ENCODE data around the gene RAB3IP.

RAB3IP gene

GRCh38 chr12:69738351-69739286 is at the start of gene RAB3IP:
Gene RAB3IP (plus strand): TSS chr12:69738860. CDS start chr12:69755409, 16,549 bp downstream.
- DNase-seq = peak; percentile 18

- no peak for DNase-seq
Measured at GRCh38 chr12:69689638-69690037, 49.0 kb upstream of the RAB3IP start.

- DNase-seq = no peak
Measured at GRCh38 chr12:69694123-69694522, 44.5 kb upstream of the RAB3IP start.

GRCh38 chr12:69698054-69698453 is 40.6 kb upstream of the RAB3IP start:
- DNase-seq = no peak

- DNase-seq = peak; percentile 23
Measured at GRCh38 chr12:69698769-69699540, 39.7 kb upstream of the RAB3IP start, which contains the start of gene BEST3. Gene BEST3 (minus strand): TSS chr12:69699303. CDS start chr12:69697798, 1,505 bp downstream.

GRCh38 chr12:69701826-69702225 is 36.8 kb upstream of the RAB3IP start:
- no peak for DNase-seq

GRCh38 chr12:69703146-69703642 is 35.5 kb upstream of the RAB3IP start:
- DNase-seq = no peak

GRCh38 chr12:69704357-69704756 is 34.3 kb upstream of the RAB3IP start:
- DNase-seq = no peak

- DNase-seq = no peak
Measured at GRCh38 chr12:69708649-69709048, 30.0 kb upstream of the RAB3IP start.

- DNase-seq = no peak
Measured at GRCh38 chr12:69712826-69713225, 25.8 kb upstream of the RAB3IP start.

- no peak for DNase-seq
Measured at GRCh38 chr12:69714542-69714941, 24.1 kb upstream of the RAB3IP start.

- no peak for DNase-seq
Measured at GRCh38 chr12:69719336-69720316, 19.0 kb upstream of the RAB3IP start.

- DNase-seq = no peak
Measured at GRCh38 chr12:69720750-69721149, 17.9 kb upstream of the RAB3IP start.

GRCh38 chr12:69726922-69727321 is 11.7 kb upstream of the RAB3IP start:
- DNase-seq = no peak

GRCh38 chr12:69732088-69732487 is 6.6 kb upstream of the RAB3IP start:
- no peak for DNase-seq

GRCh38 chr12:69733638-69734037 is 5.0 kb upstream of the RAB3IP start:
- DNase-seq = no peak

GRCh38 chr12:69739287-69740191 is 879 bp downstream of the RAB3IP start:
- DNase-seq = peak; percentile 4

- DNase-seq = no peak
Measured at GRCh38 chr12:69744109-69744508, 5.4 kb downstream of the RAB3IP start.

GRCh38 chr12:69751476-69751875 is 12.8 kb downstream of the RAB3IP start:
- no peak for DNase-seq

GRCh38 chr12:69755302-69755701 is 16.6 kb downstream of the RAB3IP start:
- no peak for DNase-seq

GRCh38 chr12:69756088-69756755 is 17.6 kb downstream of the RAB3IP start:
- DNase-seq = no peak
